SH-SY5Y (cell line): ENCODE results near the gene IRF2BPL.

ENCODE experiments used
- GATA2 ChIP-seq: IDR thresholded peaks from 2 replicates; pipeline ENCODE4 v1.6.1; 2011; ENCODE audit warnings: mild to moderate bottlenecking, low read depth, low read length
- GATA3 ChIP-seq: IDR thresholded peaks from 2 replicates; pipeline ENCODE4 v1.6.1; 2011; ENCODE audit warnings: low read depth, mild to moderate bottlenecking, low read length, moderate library complexity

- TF ChIP-seq GATA2 = no peak
- no peak for TF ChIP-seq GATA3
Observed at GRCh38 chr14:77068517-77069200, 40.2 kb upstream of the IRF2BPL start.
